NCI-H2107 treated with DMSO at 0.1 percent for 48 hours (cell line): ENCODE data around the gene DNMT3A.

Experiments
- DNase-seq: peaks from one replicate; lab custom pipeline; 2025; ENCODE audit not compliant: unreplicated experiment; lab: John Stamatoyannopoulos, UW

DNMT3A gene

DNA sequence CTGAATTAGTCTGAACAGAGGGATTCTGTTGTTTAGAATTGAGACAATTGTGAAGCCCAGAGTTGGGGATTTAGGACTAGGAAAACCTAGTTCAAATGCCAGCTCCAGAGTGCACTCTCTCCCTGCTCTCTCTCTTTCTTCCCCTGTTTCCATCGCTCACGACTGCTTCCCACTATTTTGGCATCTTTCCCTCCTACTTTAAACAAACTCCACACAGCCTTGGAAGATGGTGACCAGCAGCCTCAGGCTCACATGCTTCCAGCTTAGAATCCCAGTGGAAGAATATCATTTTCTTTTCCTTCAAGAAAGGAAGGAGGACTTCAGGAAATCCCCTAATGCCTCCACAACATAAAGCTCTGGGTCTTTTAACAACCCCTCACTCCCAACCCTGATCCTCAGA, 6.1 kb upstream of the DNMT3A start:
- no peak for DNase-seq

DNA sequence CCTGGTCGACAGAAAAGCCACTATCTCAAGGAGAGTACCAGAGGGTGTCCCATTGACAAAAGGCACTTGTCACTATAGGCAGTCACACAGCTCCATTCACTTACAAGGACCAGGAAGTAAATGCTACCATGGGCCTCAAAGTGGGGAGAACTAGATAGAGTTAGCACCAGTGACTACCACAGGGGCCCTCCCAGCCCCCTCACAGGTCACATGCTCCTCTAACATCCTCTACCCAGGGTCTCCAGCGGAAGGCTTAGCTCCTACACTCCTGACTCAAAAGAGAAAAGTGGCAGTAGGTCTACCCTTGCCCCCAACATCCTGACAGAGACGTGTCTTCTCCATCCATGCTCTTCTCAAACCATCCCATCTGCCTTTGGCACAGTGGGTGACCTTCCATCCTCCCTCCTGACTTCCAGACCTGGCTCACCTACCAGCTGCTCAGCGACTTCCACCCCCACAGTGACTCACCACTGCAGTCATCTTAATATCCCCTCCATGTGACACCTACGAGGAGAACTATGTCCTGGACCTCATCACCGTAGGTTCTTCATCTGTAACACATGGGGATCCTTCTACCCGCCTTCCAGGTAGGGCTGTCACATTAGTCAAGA, 5.6 kb upstream of the DNMT3A start:
- no peak for DNase-seq

DNA sequence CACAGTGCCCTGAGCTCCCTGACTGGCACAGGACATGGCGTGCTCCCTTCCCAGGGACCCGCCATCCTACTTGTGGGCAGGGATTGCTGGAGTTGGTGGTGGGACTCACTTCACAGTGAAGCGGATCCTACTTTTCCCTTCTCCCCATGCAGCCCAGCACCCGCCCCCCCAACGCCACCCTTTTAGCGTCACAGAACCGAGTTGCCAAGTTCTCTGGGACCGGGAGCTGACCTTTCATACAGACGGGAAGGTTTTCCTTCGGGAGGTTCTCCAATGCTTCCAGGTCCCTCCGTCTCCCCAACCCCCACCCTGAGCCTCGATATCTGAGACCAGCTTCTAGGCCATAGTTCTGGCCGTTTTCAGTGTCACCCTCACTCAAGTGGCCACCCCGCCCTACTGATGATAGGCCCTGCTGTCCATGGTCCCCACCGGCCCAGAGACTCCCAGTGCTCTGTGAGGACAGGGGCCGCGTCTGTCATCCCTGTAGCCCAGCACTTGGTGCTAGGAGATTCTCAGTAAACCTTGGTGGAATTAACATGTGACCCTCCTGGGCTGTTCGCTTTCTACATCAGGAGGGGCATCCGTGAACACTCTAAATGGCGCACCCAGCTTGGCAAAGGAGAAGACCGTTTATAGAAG, 1.6 kb upstream of the DNMT3A start:
- DNase-seq, result no peak

DNA sequence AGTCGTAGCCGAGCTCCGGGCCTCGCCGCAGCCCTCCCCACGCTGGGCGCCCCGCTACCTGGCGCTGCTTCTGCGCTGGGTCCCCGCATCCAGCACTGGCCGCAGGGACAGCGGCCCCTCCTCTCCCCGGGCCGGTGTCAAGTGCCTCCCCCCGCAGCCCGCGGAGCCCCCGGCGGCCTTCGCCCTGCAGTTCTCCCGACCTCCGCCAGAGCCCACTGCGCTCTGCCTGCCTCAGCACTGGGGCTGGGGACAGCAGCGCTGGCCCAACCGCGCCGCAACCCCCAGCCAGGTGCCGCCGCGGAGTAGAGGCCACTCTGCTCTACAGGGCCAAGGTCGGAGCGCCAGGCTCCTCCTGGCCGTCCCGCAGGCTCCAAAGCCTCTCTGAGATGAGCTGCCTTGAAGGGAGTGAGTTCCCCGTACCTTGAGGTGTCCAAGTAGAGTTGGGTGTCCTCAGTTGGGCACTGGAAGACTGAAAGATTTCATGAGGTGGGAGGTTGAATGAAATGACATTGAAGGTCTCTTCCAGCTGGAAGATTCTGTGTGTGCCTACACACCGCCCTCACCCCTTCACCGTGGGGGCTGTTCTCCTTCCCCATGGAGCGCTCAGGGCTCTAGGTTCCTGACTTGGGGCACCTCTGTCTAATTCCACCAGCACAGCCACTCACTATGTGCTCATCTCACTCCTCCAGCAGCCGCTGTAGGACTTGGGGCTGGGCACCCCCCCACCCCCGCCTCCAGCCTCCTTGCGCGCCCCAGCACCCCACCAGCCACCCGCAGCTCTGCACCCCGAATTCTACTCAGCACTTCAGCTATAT, 854 bp upstream of the DNMT3A start:
- peak; percentile 22 for DNase-seq

DNA sequence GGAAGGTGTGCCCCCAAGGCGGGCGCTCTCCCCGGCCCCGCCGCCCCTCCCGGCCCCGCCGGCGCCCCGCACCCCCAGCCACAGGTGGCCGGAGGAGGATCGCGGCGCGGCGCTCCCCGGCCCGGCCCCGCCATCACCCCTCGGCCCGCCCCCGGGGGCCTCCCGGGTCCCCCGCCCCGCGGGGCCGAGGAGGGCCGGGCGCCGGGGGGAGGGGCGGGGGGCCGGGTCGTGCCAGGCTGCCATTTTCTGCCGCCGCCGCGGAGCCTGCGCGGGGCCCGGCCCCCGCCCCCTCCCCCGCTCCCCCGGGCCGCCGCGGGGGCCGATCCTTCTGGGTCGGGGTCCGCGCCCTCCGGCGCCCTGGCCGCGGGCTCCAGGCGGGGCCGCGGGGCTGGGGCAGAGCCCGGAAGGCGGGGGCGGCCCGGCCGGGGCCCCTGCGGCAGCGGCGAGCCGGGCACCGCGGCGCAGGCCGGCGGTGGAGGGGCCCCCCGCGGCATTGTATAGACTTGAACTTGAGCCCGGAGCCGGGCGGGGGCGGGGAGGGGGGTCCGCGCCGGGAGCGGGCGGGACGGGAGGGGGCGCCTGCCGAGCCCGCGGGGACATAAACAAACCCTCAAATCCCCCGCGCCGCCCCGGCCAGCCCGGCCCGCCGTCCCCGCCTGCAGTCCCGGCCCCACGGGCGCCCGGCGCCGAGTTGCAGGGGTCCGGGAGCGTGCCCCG, 556 bp downstream of the DNMT3A start:
- no peak for DNase-seq

DNA sequence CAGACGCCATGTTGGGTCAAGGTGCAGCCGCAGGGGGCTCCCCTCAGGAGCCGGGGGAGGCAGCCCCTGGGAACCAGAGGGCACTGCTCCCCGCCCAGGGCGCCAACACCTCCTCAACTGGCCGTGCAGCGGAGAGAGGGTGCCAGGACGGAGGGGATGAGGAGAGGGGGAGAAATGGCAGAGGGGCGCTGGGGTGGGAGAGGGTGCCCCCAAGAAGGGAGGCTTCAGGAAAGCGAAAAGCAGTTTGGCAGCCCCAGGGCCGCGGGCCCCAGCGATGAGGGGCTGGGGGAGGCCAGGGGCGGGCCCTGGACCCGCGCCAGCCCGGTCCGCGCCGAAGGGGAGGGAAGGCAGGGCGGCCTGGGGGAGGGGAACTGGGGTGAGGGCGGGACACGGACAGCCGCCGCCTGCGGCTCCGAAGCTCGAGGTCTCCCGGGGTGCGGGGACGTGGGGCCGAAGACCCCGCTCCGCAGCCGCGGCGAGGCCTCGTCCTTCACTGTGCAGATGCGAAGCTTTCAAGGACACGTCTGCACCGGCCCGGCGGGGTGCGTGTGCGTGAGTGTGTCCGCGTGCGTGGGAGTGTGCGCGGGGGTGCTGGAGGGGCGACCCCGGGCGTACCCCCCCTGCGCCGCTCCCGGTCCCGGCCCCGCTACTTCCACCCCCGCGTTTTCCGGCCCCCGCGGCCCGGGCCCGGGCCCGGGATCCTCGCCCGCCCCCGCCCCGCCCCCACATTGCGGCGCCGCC, 1.4 kb downstream of the DNMT3A start:
- DNase-seq, result no peak

DNA sequence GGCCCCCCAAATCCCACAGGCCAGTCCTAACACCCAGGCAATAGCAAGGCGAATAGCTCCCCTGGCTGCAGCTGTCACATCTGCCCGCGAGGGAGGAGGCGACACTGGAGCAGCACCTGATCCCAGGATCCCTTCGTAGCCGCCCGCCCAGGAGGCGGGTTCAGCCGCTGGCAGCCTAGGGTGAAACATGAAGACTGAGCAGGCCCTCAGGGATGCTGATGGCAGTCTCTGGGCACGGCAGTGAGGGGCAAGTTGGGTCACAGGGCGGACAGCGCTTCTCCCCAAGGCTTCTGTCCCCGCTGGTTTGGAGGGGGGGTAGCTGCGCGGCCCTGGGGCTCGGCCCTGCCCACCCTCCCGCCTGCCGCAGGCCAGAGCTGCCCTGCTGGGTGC, 1.9 kb downstream of the DNMT3A start:
- DNase-seq, result peak; percentile 65

DNA sequence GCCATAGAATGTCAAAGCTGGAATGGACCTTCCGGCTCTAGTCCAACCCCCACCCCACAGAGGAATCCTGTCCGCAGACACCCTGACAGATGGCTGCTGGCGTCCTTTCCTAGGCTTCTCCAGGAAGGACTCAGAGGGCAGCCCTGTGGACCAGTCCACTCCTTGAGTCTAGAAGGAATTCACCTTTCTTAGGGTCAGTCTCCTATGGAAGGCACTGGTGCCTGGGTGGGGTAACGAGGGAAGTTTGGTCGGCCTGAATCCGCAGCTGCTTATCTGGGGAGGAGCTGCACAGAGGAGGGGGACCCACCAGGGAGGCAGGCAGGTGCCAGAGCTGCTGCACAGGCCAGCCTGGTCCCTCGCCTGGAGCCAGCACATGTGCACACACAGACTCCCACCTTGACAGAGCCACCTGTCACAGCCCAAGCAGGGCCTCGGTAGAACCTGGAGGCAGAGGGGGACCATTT, 2.5 kb downstream of the DNMT3A start:
- no peak for DNase-seq

DNA sequence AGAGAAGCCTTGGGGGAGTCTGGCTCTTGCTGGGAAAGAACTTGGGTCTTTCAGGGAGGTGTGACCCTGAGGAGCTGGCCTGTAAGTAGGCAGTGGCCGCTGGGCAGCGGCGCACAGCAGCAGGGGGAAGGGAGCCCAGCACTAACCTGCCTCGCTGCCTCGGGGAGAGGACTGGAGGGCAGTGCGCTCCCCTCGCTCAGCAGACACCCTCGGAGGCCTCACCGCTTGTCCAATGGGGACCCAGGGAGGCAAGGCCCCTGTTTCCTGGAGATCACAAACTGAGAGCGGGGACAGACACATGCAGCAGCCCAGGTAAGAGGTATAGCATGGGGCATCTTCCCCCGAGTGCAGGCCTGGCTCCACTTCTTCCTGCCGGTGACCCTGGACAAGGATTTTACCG, 3.3 kb downstream of the DNMT3A start:
- DNase-seq, result no peak

DNA sequence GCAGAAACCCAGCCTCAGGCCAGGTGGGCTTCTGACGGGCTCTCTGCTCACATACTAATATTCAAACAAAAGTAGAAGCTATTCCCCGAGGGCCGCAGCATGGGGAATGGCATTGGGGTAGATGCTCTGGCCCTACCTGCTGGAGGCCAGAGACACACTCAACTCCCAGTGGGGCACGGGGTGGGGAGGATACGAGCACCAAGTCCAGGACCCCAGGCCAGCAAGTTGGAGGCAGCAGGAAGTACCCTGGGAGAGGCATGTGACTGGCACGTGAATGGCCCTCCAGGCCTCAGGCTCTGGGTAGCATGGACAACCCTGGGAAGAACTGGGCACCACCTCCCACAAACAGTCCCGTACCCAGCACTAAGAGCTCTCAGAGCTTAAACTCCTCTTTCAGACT, 3.8 kb downstream of the DNMT3A start:
- DNase-seq, result no peak

DNA sequence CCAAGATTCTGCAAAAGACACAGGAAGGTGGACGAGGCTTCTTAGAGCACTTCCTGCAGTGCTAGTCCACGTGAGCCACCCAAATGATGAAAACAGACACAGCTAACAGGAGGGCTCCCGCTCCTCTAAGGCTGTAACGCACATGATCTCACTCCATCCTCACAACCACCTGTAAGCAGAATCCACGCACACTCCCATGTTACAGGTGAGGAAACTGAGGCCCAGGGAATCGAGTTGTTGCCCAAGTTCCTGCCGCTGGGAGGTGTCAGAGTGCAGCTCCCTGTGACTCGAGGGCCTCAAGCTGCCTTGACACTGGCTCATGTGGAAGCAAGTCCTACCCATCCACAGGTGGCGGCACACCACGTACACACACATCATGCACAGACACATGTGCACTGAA, 4.4 kb downstream of the DNMT3A start:
- DNase-seq, result no peak

DNA sequence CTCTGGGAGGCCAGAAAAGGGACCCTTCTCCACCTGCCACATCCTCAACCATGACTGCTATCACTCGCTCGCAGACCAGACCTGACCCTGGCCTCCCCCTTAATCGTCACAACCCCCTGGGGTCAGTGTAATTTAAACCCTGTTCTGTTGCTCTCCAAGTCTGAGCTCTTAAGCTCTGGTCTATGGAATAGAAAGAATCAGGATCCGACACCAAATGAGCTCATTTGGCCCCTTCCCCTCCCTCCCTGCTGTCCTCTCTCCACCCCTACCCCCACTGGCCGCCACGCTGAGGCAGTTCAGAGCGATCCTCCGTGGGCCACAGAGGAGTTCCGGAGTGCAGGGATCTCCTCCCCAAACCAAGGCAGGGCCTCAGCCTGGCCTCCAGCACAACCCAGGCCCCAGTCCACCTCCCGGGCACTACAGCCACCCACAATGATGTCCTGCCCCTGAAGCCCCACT, 5.3 kb downstream of the DNMT3A start:
- no peak for DNase-seq

DNA sequence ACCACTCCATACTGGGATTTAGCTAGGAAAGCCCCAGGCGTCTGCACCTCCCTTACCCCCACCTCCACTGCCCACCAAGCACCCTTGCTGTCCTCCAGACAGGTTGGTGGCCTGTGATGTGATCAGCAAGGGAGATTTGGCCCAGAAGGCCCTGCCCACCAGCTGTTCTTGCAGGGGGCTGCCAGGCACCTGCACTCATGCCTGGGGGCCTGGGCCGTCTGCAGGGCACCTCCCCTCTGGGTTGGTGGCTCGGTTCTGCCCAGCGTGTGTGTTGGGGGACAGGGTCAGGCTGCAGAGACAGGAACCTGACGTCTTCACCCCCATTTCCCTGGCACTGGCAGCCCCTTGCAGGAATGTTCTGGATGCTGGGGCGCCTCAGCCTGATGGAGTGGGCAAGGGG, 5.8 kb downstream of the DNMT3A start:
- DNase-seq, result no peak

DNA sequence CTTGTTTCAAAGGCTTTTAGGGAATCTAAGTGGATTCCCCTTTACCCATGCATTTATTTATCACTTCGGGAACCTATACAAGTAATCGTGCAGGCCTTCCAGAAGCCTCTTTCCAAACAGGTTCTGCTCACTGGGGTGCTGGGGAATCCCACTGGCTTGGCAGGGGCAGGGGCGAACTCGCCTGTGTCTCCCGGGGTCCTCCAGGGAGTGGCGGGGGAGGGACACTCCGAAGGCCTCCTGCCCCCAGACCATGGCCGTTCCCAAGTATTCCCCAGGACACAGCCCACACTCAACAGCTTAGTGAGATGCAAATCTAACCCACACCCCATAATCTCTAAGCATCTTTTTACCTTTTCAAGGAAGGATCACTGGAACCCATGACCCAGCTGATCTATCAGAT, 6.5 kb downstream of the DNMT3A start:
- DNase-seq, result no peak

DNA sequence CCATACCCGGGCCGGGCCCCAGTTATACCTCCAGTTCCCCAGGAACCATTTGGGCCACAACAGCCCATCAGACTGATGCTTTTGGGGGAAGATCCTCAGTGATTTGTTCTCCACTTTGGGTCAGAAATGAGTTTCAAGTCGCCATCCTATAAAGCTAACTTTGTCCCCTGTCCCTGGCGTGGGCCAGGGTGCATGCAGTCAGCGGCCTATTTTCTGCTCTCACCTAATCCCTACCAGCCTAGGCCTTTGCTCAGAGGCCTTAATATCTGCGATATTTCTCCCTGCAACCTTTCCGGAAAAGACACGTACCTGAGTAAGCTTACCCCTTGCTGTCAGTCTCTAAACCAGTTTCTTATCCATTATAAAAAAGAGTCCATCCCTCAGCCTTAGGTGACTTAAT, 7.2 kb downstream of the DNMT3A start:
- no peak for DNase-seq

DNA sequence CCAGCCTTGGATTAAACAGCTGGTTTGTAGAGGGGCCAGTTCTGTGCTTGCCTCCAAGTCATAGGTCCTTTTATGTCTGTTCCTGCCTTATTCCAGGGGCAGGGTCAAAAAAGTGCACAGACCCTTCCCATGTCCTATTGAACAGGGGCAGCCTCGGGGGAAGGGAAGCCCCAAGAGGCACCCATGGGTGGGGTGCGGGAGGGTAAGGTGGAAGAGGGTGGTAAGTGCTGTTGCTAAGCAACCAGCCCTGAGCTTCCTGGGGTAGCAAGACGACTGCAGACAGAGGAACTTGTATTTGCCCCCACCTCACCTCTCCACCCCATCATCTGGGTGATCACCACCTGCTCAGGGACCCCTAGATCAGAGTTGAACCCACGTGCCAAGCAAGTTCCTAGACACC, 7.7 kb downstream of the DNMT3A start:
- DNase-seq, result no peak

DNA sequence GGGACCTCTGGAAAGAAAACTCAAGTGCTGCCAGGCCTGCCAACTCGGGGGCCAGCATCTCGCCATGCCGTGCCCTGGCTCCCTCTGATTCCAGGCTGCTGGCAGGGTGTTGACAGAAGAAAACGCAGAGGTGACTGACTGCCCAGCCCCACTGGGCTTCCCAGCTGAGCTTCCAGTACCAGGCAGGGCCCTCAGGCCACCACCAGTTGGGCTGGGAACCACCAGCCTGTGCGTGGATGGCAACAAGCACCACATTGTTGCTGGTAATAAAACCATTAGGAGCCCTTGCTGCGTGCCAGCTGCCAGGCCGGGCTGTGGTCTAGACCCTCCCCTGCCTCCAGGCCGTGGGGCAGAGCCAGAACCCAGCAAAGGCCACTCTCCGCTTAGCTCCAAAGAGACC, 9.2 kb downstream of the DNMT3A start:
- DNase-seq, result no peak

DNA sequence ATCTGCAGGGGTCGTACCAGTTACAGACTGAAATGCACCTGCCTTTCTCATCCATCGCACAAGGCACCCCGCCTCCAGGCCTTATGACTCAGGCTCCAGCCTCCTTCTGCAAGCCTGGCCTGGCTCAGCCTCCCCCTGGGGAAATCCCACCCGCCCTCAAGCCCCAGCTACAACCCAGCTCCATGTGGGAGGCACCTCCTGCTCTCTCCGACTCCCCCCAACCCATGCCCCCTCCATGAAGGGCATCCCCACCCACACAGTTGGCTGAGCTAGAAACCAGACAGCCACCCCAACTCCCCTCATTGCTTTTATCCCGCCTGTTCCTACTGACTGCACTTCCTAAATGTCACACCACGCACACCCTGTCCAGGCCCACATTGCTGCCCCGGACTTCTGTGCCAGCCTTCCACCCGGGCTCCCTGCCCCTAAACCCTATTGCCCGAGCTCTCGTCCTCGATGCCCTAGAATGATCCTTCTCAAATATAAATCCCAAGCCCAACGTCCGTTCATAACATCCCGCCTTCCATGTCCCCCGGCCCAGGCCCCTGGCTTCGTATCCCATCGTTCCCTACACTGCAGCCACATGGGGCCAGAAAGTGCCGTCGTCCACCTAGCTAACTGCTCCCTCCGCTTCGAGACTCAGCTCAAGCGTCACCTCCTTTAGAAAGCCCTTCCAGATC, 9.9 kb downstream of the DNMT3A start:
- no peak for DNase-seq

DNA sequence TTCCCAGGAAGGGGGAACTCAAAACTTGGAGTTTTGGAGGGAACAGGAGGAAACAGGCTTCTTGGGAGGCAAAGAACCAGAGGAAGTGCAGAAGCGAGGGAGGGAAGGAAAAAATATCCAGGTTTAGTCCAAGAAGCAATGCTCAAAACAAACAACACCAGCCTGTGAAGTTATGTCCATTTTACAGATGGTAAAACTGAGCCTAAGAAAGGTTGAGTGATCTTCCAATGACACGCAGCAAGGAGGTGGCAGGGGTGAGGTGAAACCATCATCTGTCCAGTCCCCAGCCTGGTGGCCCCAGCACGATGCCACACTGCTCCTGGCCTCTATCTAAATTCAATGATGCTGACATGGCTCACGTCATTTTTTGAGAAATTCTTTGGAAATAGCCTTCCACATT, 10.8 kb downstream of the DNMT3A start:
- no peak for DNase-seq

DNA sequence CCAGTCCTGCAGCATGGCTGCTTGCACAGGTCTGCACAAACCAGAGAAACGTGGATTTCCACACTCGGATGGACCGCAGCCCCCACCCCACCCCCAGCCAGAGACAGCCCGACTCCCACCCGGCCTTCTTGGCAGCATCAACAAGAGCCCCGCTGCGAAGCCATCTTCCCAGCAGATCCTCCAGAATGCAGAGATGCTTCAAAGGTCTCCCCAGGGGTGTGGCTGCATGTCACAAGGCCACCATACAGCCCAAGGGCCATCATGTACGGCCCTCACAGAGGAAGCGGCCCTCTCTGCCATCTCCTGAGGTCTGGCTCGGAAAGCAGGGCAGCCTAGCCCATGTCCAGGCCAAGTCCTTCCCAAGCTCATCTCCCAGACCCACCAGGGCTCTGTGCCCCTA, 11.5 kb downstream of the DNMT3A start:
- DNase-seq, result no peak
